ENCODE results near the gene MIAT. TPM values are rescaled to one million over a fixed set of nuclear protein-coding genes. Genes with fewer than 3 reads are reported as not detected.

Gene MIAT
- total and polyA plus RNA-seq, 9 of the 15 experiments (the other 6 are each of a cell fraction or from before 2014, with no cell fraction given): 0.03 to 0.93 (median 0.34) TPM

DNA sequence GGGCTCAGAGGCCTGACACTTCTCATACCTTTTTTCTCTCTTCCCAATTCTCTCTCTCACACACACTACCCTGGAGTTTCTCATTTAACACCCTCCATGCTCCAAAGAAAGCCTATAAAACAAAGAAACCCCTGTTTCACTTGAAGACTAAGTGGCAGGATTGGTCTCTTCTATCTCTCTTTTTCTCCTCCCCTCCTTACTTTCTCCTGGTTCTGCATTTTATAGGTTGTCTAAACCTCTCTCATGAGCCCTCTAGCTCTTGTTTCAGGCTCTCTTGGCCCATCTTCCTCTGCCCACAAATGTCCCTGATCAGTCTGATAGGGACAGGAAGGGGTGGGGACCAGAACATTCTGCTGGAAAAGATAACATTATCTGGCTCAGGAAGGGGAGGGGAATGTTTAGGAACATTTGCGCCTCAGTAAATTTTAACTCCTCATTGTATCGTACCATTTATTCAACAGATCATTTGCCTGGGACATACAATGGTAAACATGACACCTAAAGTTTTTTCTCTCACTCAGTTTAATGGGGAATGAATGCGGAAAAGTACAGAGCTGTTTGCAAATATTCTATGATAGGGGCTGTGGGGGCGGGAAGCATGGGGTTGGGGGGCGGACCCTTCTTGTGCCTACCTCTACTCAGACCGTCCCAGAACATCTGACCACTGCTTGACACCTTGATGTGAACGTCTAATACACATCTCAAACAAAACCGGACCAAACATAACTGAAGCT, 24.8 kb upstream of the MIAT start (continued):
- TF ChIP-seq POU5F1 (IDR thresholded peaks at IDR 0.05; ENCODE audit: borderline replicate concordance, low read depth, low read length, partially characterized antibody) (no peak), TEAD2 (tag; IDR thresholded peaks at IDR 0.05) (no peak), RB1 (IDR thresholded peaks at IDR 0.05; ENCODE audit: low read depth) (no peak), SPI1 (IDR thresholded peaks at IDR 0.05; ENCODE audit: borderline replicate concordance, low read depth, low read length) (peak; percentile 42; the same call in 1 of the 2 replicates), ZNF165 (CRISPR knock-in tag; IDR thresholded peaks at IDR 0.05; ENCODE audit: borderline replicate concordance) (no peak), ZNF398 (CRISPR knock-in tag; IDR thresholded peaks at IDR 0.05) (no peak), ARID2 (IDR thresholded peaks at IDR 0.05) (no peak), ESRRB (CRISPR knock-in tag; IDR thresholded peaks at IDR 0.05; ENCODE audit: borderline replicate concordance) (no peak), MLLT1 (IDR thresholded peaks at IDR 0.05) (peak; percentile 47 to 64; a peak in 1 of 4 replicates), PYGO2 (tag; IDR thresholded peaks at IDR 0.05) (no peak), IFI16 (CRISPR knock-in tag; IDR thresholded peaks at IDR 0.05) (no peak), ZBTB9 (CRISPR knock-in tag; IDR thresholded peaks at IDR 0.05) (no peak), SREBF1 (IDR thresholded peaks at IDR 0.05; ENCODE audit: borderline replicate concordance, low read depth, low read length) (no peak), SIN3A (IDR thresholded peaks at IDR 0.05; ENCODE audit: borderline replicate concordance in 2 of 2, control insufficient read depth in 1 of 2, low read depth in 2 of 2, low read length in 2 of 2) (no peak), LARP7 (IDR thresholded peaks at IDR 0.05) (no peak), ZNF518B (CRISPR knock-in tag; IDR thresholded peaks at IDR 0.05) (no peak)
- TF ChIP-seq, protein P1, sequence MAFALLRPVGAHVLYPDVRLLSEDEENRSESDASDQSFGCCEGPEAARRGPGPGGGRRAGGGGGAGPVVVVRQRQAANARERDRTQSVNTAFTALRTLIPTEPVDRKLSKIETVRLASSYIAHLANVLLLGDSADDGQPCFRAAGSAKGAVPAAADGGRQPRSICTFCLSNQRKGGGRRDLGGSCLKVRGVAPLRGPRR (CRISPR knock-in tag; IDR thresholded peaks at IDR 0.05): no peak
- TF ChIP-seq, protein P2, sequence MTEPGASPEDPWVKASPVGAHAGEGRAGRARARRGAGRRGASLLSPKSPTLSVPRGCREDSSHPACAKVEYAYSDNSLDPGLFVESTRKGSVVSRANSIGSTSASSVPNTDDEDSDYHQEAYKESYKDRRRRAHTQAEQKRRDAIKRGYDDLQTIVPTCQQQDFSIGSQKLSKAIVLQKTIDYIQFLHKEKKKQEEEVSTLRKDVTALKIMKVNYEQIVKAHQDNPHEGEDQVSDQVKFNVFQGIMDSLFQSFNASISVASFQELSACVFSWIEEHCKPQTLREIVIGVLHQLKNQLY (CRISPR knock-in tag; conservative IDR thresholded peaks at IDR 0.05): no peak
